Epithelial cell of proximal tubule (primary cell): ENCODE data around the gene CNTNAP1. TPM values are rescaled to one million over a fixed set of nuclear protein-coding genes. Genes with fewer than 3 reads are reported as not detected.
A peak's percentile ranks its signal among the peaks of the same experiment; 100 is the strongest.

ENCODE experiments used
- DNase-seq: peaks from one replicate; pipeline ENCODE4 v3.0.0-alpha.2; 2011; ENCODE audit warnings: low read depth
- H3K4me3 ChIP-seq: 2 replicates; pipeline ENCODE4 v1.5.1; 2011; ENCODE audit warnings: low read depth, mild to moderate bottlenecking, low read length
- CTCF ChIP-seq: conservative IDR thresholded peaks from 2 replicates; pipeline ENCODE4 v1.5.1; 2012; ENCODE audit warnings: low read depth, mild to moderate bottlenecking, low read length
- total RNA-seq: library from RNA; depleted of rRNA; stranded (reverse); fragments of >200 nt; gene quantifications from 2 replicates; pipeline ENCODE4 v1.2.3, GENCODE V29; 2015

The CNTNAP1 gene
- total RNA-seq, 1 donor from 2014 or later: 11.8 TPM

- no peak for TF ChIP-seq CTCF
- peak overlapping the region; percentile 58 for H3K4me3 ChIP-seq
- no peak for DNase-seq
Observed at GRCh38 chr17:42682722-42683403, 532 bp downstream of the CNTNAP1 start.

- H3K4me3 ChIP-seq: peak overlapping the region; percentile 58
- no peak for TF ChIP-seq CTCF
- no peak for DNase-seq
Observed at GRCh38 chr17:42683407-42684034, 1.2 kb downstream of the CNTNAP1 start.

- TF ChIP-seq CTCF: no peak
- no peak for DNase-seq
- no peak overlapping the region for H3K4me3 ChIP-seq
Observed at GRCh38 chr17:42684929-42685556, 2.7 kb downstream of the CNTNAP1 start.

- H3K4me3 ChIP-seq: no peak overlapping the region
Observed at GRCh38 chr17:42685831-42686230, 3.5 kb downstream of the CNTNAP1 start.

GRCh38 chr17:42686520-42687128 lies 4.3 kb downstream of the CNTNAP1 start:
- no peak for TF ChIP-seq CTCF
- no peak overlapping the region for H3K4me3 ChIP-seq
- no peak for DNase-seq

More at GRCh38 chr17:42685831-42686230, 3.5 kb downstream of the CNTNAP1 start:
- no peak for DNase-seq
- no peak for TF ChIP-seq CTCF

- no peak for DNase-seq
- TF ChIP-seq CTCF: no peak
Observed at GRCh38 chr17:42687707-42688320, 5.5 kb downstream of the CNTNAP1 start.

More at GRCh38 chr17:42687707-42688320, 5.5 kb downstream of the CNTNAP1 start:
- H3K4me3 ChIP-seq: no peak overlapping the region
